Activated T-cell treated with anti-CD3 and anti-CD28 coated beads for 48 hours (primary cell): Measurements from ENCODE around the gene TMPRSS2.

ENCODE experiments used
- DNase-seq: peaks from one replicate; pipeline ENCODE4 v3.0.0-alpha.2; 2020; ENCODE audit warnings: low read depth

The TMPRSS2 gene

GRCh38 chr21:41481191-41481590, 26.8 kb downstream of the TMPRSS2 start:
- no peak for DNase-seq

DNA sequence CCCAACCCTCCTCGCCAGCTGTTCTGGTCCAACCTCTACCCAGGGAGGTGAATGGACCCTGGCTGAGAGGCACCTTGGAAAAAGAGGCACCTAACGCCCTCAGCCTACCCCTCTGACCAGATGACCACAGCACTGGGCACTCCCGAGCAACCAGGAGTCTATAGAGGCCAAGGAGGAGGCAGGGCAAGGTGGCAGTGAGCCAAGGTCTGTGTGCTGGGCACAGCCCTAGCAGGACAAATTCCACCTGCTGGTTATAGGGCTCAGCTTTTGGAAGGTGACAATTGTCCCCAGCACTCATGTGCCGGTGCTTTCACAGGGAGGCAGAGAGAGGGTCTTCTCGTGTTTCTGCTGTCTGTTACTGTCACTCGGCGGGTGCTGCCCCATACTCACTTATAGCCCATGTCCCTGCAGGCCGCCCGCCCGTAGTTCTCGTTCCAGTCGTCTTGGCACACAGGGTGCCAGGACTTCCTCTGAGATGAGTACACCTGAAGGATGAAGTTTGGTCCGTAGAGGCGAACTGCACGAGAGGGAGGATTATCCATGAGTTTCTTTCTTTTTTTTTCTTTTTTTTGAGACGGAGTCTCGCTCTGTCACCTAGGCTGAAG, 27.8 kb downstream of the TMPRSS2 start:
- no peak for DNase-seq

GRCh38 chr21:41479686-41480085, 28.3 kb downstream of the TMPRSS2 start:
- no peak for DNase-seq

DNA sequence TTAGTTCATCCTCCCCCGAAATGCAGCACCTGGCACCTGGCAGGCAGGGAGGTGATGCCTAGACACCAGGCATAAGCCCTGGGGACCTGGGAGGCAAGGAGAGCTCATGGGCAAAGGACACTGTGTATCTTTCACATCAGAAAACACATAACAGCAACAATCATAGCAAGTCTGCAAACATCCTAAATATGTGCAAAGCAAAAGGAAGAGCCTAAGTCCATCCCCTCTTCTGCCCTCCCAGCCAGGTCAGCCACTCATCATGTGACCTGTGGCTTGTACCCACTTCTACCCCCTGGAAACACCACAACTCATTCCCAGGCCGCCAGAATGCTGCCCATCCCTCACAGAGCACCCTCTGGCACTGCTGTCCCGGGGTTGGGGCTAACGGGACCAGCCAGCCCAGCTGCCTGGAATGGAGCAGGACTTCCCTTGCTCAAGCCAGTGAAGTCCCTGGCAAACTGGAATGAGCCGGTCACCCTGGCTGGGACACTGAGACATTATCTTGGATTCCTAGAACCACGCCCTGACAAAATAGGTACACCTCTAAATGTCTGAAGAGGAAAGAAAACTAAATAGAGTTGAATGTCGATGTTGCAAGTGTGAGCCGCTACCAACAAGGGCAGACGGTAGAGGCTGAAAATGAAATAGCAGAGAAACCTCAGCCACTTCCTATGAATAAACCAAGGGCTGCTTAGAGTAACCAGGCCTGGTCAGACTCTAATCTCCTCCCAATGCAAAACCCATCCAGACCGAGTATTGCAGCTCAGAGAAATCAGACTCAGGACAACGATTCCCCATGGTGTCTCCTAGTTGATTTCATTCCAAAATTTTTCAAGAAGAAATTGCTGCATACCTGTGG, 29.4 kb downstream of the TMPRSS2 start:
- DNase-seq: no peak

GRCh38 chr21:41477641-41478318, 30.2 kb downstream of the TMPRSS2 start:
- DNase-seq: no peak

DNA sequence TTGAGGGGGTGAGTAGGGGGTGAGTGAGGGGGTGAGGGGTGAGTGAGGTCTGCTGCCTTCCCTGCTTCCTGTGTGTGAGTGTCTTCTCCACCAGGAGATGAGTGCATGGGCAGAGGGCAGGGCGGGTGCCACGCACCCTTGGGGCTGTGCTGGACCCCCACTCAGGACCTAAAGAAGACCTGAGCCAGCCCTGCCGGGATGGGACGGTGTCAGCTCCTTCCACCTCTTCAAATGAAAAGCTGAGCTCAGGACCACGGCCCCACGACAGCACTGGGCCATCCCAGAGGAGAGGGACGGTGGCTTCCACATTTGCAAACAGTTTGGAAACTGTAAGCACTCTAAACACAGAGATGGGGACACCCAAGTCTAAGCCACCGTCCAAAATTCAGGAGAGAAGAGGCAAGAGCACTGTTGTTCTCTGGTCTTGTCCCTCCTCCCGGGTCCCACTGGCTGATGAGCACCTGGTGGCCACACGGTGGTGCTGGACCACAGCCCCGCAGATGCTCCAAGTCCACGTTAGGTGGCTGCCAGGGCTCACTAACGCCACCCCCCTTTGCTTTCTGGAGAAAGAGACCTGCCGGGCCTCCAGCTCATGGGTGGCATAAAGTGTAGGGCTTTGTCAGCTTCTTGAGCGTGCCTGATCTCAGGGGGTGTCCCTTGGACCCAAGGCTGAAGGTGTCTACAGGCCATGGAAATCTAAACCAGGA, 32.1 kb downstream of the TMPRSS2 start:
- DNase-seq: no peak

GRCh38 chr21:41472753-41473548, 35.0 kb downstream of the TMPRSS2 start:
- no peak for DNase-seq

DNA sequence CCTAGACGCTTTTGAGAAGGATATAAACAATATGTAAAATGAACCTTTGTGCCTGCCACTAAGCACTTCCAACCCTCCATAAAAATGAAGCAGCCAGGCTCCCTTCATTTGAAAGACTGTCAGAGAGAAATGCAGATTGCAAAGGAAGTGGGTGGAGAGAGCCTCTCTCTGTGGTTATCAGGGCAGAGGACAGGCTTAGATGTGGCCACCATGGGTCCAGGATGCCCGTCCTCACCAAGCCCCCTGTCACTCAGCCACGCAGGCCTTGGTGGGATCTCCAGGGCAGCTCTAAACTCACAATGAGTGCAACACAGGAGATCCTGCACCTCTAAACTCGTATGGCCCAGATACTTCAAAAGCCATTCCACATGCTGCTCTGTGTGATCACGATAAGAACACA, 37.9 kb downstream of the TMPRSS2 start:
- no peak for DNase-seq

DNA sequence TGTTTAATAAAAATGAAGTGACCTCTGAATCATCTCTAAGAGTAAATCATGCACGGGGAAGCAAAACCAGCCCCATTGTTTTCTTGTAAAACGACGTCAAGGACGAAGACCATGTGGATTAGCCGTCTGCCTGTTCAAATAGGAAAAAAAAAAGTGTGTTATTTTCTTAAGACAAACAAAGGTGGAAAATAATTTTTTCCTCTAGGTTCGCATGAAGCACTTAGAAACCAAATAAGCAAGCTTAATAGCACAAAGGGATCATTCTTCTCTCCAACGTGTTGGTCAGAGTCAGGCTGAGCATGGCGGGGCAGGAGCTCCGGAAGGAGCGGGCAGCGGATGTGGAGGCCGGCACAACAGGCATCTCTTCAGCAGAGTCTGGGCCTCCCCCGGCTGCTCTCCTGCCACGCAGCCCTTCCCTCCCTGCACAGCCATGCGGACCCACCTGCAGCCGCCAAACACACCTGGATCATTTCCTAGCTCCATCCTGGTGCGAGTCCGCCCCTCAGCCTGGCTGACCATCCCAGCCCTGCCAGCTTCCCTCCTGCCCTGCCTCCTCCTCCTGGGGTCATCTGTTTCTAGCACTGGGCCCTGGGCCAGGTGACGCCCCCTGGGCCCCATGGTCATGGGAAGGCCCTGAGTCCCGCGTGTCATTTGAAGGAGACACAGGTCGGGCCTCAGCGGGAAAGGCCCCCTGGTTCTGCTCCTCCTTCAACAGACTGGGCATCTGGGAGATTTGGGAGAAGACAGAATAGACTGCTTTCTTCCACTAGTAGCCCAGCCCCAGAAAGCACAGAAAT, 41.7 kb downstream of the TMPRSS2 start:
- DNase-seq: no peak

GRCh38 chr21:41465176-41465781, 42.7 kb downstream of the TMPRSS2 start:
- no peak for DNase-seq

GRCh38 chr21:41460578-41461527, 47.1 kb downstream of the TMPRSS2 start:
- peak; percentile 21 for DNase-seq

DNA sequence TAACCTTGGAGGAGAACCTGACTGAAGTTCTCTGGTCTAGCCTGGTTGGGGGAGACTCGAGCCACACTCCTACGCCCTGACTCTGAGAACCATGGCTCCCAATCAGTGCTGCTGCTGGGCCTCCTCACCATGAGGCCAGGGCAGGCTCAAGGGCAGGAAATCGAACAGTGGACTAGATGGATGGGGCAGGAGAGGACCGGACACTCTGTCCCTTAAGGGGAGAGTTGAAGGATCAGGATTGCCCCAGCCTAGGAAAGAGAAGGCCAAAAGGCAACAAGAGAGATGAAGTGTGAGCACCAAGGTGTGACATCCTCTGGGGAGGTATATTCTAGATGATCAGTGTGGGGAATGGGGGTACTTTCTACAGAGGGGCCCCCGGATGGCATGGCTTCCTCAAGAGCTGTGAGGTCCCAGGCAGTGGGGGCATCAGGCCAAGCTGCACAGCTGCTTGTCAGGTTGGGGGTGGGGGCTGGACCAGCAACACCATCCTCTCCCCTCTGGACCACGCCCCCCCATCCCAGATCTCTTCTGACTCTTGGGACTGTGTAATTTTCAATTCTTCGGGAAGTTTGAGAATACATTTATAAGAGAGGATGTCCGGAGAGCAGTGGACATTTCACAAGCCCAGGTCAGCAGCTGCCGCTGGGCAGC, 47.9 kb downstream of the TMPRSS2 start:
- no peak for DNase-seq

- DNase-seq: no peak
These were observed 49.4 kb downstream of the TMPRSS2 start for GRCh38 chr21:41458559-41458958.

DNA sequence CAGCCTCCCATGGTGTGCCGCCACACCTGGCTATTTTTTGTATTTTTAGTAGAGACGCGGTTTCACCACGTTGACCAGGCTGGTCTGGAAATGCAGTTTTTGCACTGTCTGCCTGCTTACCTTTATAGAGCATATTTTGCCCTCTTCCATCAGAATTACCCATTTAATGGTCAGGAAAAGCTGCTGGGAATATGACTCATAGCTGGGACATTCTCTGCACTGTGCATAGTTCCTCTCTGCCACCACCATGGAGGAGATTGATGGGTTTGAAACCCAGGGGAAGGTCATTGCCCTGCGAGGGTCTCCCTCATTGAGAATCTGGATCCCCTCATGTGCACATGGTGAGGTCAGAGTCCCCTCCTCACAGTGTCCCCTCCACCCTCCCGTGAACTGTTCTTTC, 49.8 kb downstream of the TMPRSS2 start:
- DNase-seq: no peak

- no peak for DNase-seq
These were observed 54.2 kb downstream of the TMPRSS2 start for GRCh38 chr21:41453761-41454160.

- DNase-seq: no peak
These were observed 54.8 kb downstream of the TMPRSS2 start for GRCh38 chr21:41453198-41453597.

GRCh38 chr21:41451753-41452676, 55.9 kb downstream of the TMPRSS2 start:
- DNase-seq: no peak

- DNase-seq: no peak
These were observed 58.3 kb downstream of the TMPRSS2 start for GRCh38 chr21:41449613-41450012.
